ENCODE measurements around the gene TREML4.
A peak's percentile ranks its signal among the peaks of the same experiment; 100 is the strongest.
"Not testable (repeated sequence)": the region's sequence is repeated elsewhere in the genome, so short reads cannot be mapped to it uniquely, and the experiment has no call there.

The TREML4 gene

GRCh38 chr6:41228096-41228495 lies at the start of gene TREML4:
Gene TREML4 (plus strand): TSS chr6:41228349. CDS start chr6:41228428, 79 bp downstream.
- DNase-seq (ENCODE audit: low spot score) = no peak

- peak; percentile 25 for DNase-seq (ENCODE audit: low spot score)
Observed at GRCh38 chr6:41179163-41179562, 49.0 kb upstream of the TREML4 start.

GRCh38 chr6:41181566-41181965 lies 46.6 kb upstream of the TREML4 start:
- DNase-seq (ENCODE audit: low spot score) = no peak

- DNase-seq (ENCODE audit: low spot score) = peak; percentile 25
Observed at GRCh38 chr6:41182069-41183034, 45.8 kb upstream of the TREML4 start.

- DNase-seq (ENCODE audit: low spot score) = peak; percentile 22
Observed at GRCh38 chr6:41184761-41185160, 43.4 kb upstream of the TREML4 start.

GRCh38 chr6:41186031-41186562 lies 42.1 kb upstream of the TREML4 start:
- no peak for DNase-seq (ENCODE audit: low spot score)

- DNase-seq (ENCODE audit: low spot score) = no peak
Observed at GRCh38 chr6:41187924-41188886, 39.9 kb upstream of the TREML4 start.

- DNase-seq (ENCODE audit: low spot score) = not testable (repeated sequence)
Observed at GRCh38 chr6:41189046-41189445, 39.1 kb upstream of the TREML4 start.

GRCh38 chr6:41189967-41190366 lies 38.2 kb upstream of the TREML4 start:
- DNase-seq (ENCODE audit: low spot score) = no peak

- DNase-seq (ENCODE audit: low spot score) = no peak
Observed at GRCh38 chr6:41190791-41191190, 37.4 kb upstream of the TREML4 start.

GRCh38 chr6:41191569-41191968 lies 36.6 kb upstream of the TREML4 start:
- no peak for DNase-seq (ENCODE audit: low spot score)

- DNase-seq (ENCODE audit: low spot score) = no peak
Observed at GRCh38 chr6:41193171-41193734, 34.9 kb upstream of the TREML4 start.

GRCh38 chr6:41193884-41194283 lies 34.3 kb upstream of the TREML4 start:
- DNase-seq (ENCODE audit: low spot score) = no peak

- no peak for DNase-seq (ENCODE audit: low spot score)
Observed at GRCh38 chr6:41194386-41194785, 33.8 kb upstream of the TREML4 start.

GRCh38 chr6:41197234-41197633 lies 30.9 kb upstream of the TREML4 start:
- DNase-seq (ENCODE audit: low spot score) = no peak

GRCh38 chr6:41199552-41200246 lies 28.4 kb upstream of the TREML4 start:
- no peak for DNase-seq (ENCODE audit: low spot score)

- DNase-seq (ENCODE audit: low spot score) = no peak
Observed at GRCh38 chr6:41200296-41200900, 27.8 kb upstream of the TREML4 start.

- peak; percentile 62 for DNase-seq (ENCODE audit: low spot score)
Observed at GRCh38 chr6:41200901-41201763, 27.0 kb upstream of the TREML4 start, which contains the start of gene TREML2. Gene TREML2 (minus strand): TSS chr6:41201149. CDS start chr6:41201008, 141 bp downstream.

- peak; percentile 22 for DNase-seq (ENCODE audit: low spot score)
Observed at GRCh38 chr6:41201764-41202173, 26.4 kb upstream of the TREML4 start.

GRCh38 chr6:41204156-41204555 lies 24.0 kb upstream of the TREML4 start:
- DNase-seq (ENCODE audit: low spot score) = no peak
